ENCODE data around the gene KLHL6. TPM values are rescaled to one million over a fixed set of nuclear protein-coding genes. Genes with fewer than 3 reads are reported as not detected.

KLHL6 gene
- polyA plus RNA-seq, 1 of the 3 experiments (the other 2 are of a cell fraction): not detected

- H2AFZ ChIP-seq (ENCODE audit: low read depth): no peak overlapping the region
- CTCF ChIA-PET: interaction anchor here (1.0 kb wide), 1 partner anchor 119 kb away, joined by 3 read pairs; no protein-coding TSS in a partner anchor
Observed at GRCh38 chr3:183532620-183533411, 22.7 kb downstream of the KLHL6 start.

More at GRCh38 chr3:183532620-183533411, 22.7 kb downstream of the KLHL6 start:
- Histone ChIP-seq H3K27me3 (ENCODE audit: insufficient read depth) (no peaks in the 10 kb centered on the region), H3K4me2 (no peak overlapping the region), H3K9me2 (no peaks in the 10 kb centered on the region), H3K79me2 (ENCODE audit: insufficient read depth) (no peaks in the 10 kb centered on the region), H3K4me3 (ENCODE audit: low read depth in 2 of 2, low read length in 1 of 2) (no peak overlapping the region), H3K27ac (ENCODE audit: low read depth in 2 of 2, low read length in 1 of 2) (no peak overlapping the region), H3K9me3 (no peaks in the 10 kb centered on the region), H4K20me1 (ENCODE audit: insufficient read depth) (no peaks in the 10 kb centered on the region), H3K36me3 (replicated peaks in 1 of 2; ENCODE audit: control insufficient read depth in 1 of 2, insufficient read depth in 2 of 2, low read length in 1 of 2) (no peaks in the 10 kb centered on the region), H3K4me1 (ENCODE audit: control insufficient read depth in 1 of 2, insufficient read depth in 2 of 2, low read depth in 1 of 2, low read length in 1 of 2) (no peaks in the 10 kb centered on the region), H3F3A (replicated peaks; ENCODE audit: insufficient read depth) (no peaks in the 10 kb centered on the region), H3K9ac (no peak overlapping the region)
- 49% methylated on average over 6 of the region's 6 CpGs for WGBS (ENCODE audit: low lambda C conversion rate)
- POLR2A ChIA-PET: no interaction called here
- TF ChIP-seq SIN3A (IDR thresholded peaks at IDR 0.05; ENCODE audit: borderline replicate concordance, low read depth, low read length) (no peak), REST (IDR thresholded peaks at IDR 0.05; ENCODE audit: low read depth, low read length) (no peak), RFX5 (IDR thresholded peaks at IDR 0.05; ENCODE audit: low read length) (no peak), IRF3 (IDR thresholded peaks at IDR 0.05; ENCODE audit: low read depth, low read length) (no peak), RCOR1 (IDR thresholded peaks at IDR 0.05; ENCODE audit: low read length) (no peak), JUND (IDR thresholded peaks at IDR 0.05) (no peak), GATA2 (CRISPR knock-in tag; IDR thresholded peaks at IDR 0.05) (no peak), RAD21 (IDR thresholded peaks at IDR 0.05; ENCODE audit: low read length) (no peak), RXRA (IDR thresholded peaks at IDR 0.05; ENCODE audit: borderline replicate concordance, low read depth) (no peak), PBX3 (IDR thresholded peaks at IDR 0.05) (no peak), TEAD4 (IDR thresholded peaks at IDR 0.05; ENCODE audit: borderline replicate concordance, insufficient read depth) (no peak), ZBTB33 (IDR thresholded peaks at IDR 0.05; ENCODE audit: borderline replicate concordance, low read depth) (no peak), MXI1 (IDR thresholded peaks at IDR 0.05; ENCODE audit: low read depth, low read length) (no peak)
- no peak for DNase-seq

Data from SK-N-SH (cell line).